Ishikawa (cell line): ENCODE results near the gene NEK10.

Experiments
- CEBPB ChIP-seq: IDR thresholded peaks from 2 replicates; pipeline ENCODE4 v1.6.1; 2012
- CREB1 ChIP-seq: IDR thresholded peaks from 2 replicates; pipeline ENCODE4 v1.6.1; 2012; ENCODE audit warnings: low read depth
- EGR1 ChIP-seq: IDR thresholded peaks from 2 replicates; pipeline ENCODE4 v1.6.1; 2012
- EP300 ChIP-seq: IDR thresholded peaks from 2 replicates; pipeline ENCODE4 v1.6.1; 2012; ENCODE audit warnings: borderline replicate concordance
- FOXM1 ChIP-seq: IDR thresholded peaks from 2 replicates; pipeline ENCODE4 v1.6.1; 2012; ENCODE audit warnings: low read depth, borderline replicate concordance
- NFIC ChIP-seq: IDR thresholded peaks from 2 replicates; pipeline ENCODE4 v1.6.1; 2012
- RAD21 ChIP-seq: IDR thresholded peaks from 2 replicates; pipeline ENCODE4 v1.6.1; 2012; ENCODE audit warnings: low read depth
- TAF1 ChIP-seq: IDR thresholded peaks from 2 replicates; pipeline ENCODE4 v1.6.1; 2012; ENCODE audit warnings: low read depth, mild to moderate bottlenecking
- TCF12 ChIP-seq: IDR thresholded peaks from 2 replicates; pipeline ENCODE4 v1.6.1; 2012; ENCODE audit warnings: low read depth
- TEAD4 ChIP-seq: IDR thresholded peaks from 2 replicates; pipeline ENCODE4 v1.6.1; 2012
- YY1 ChIP-seq: IDR thresholded peaks from 2 replicates; pipeline ENCODE4 v1.6.1; 2012; ENCODE audit warnings: low read depth
- ZBTB7A ChIP-seq: IDR thresholded peaks from 2 replicates; pipeline ENCODE4 v1.6.1; 2012; ENCODE audit warnings: low read depth
- TF ChIP-seq, protein P1 (sequence below): IDR thresholded peaks from 2 replicates; pipeline ENCODE4 v1.6.1; 2012
- TF ChIP-seq, protein P2 (sequence below): IDR thresholded peaks from 2 replicates; pipeline ENCODE4 v1.6.1; 2012; ENCODE audit warnings: low read depth, mild to moderate bottlenecking
- TF ChIP-seq, protein P3 (sequence below): IDR thresholded peaks from 2 replicates; pipeline ENCODE4 v1.6.1; 2012

The NEK10 gene

DNA sequence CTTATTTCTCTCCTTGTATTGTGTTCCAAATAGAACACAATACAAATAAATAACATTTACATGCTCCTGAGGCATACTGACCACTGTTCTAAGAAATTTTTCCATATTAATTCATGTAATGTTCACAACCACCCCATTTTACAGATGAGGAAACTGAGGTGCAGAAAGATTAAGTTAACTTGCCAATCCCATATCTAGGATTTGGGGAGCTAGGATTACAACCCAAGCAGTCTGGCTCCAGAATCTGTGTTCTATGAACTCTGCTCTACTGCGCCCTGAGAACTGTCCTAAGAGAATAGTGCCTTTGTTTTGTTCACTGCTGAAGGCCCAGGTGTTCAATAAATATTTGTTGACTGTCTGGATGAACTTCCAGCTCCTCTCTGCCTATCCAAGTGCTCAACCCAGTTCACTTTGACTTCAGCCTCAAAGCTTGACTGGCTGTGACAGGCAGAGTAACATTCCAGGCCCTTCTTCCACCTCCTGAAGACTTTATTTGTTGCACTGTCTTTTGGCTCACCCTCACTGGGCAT, 3.1 kb downstream of the NEK10 start:
- TF ChIP-seq, protein P1, sequence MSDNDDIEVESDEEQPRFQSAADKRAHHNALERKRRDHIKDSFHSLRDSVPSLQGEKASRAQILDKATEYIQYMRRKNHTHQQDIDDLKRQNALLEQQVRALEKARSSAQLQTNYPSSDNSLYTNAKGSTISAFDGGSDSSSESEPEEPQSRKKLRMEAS, result no peak
- TF ChIP-seq ZBTB7A, result no peak
- TF ChIP-seq TCF12, result no peak
- no peak for TF ChIP-seq EP300
- TF ChIP-seq TEAD4, result no peak

DNA sequence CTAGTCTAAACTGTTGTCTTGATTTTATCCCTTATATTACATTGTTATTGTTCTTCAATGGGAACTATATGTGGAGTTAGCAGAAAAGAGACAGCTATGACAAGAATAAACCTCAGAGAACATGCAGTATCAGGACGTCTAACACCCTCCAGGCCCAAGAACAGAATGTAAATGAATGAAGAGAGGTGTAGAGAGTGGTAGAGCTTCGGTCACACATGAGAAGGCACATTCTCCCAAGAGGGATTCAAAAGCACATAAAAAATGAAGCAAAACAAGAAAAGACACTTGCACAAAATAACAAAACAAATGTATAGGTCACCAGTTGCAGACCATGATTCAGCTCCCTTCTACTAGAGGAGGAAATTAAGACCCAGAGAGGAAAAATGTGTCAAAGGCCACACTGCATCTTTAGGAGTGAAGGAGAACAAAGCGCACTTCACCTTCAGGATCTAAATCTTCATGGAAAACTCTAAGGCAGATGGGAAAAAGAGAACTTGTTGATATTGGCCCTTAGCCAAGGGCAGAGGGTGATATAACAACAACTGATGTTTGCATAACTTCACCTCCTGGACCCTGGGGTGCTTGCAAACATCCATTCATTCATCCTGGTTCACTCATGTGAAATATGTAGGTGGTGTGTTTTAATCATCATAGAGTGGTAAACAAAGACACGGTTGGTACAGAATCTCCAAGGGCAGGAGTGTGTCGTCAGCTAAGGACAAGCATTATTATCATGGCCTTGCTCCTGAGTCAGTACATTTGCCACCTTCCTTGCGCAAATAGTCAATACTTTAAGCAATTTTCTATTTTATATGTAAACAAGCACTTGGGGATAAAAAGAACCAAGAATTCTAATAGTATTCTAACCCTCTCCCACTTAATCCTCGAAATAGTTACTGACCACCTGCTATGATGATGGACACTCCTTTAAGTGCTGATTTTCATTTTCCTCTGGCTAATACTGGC, 8.8 kb downstream of the NEK10 start:
- TF ChIP-seq NFIC (peak; percentile 62), TEAD4 (no peak)

DNA sequence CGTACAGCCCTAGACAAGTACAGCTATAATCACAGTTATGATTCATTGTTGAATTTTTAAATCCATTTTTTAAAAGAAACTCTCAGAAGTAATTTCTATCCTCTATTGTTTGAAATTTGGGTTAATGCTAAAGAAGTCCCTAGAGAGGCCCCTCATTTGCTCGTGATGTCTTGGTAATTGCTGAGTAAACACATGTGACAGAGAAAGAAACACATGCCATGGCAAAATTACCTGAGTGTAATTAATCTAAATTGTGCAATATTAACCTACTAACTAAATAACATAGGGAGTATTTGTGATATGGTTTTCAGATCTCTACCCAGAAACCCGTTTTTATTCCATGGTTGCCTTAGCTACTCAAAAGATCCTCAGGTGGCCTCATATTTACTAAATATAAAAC, 10.8 kb downstream of the NEK10 start:
- no peak for TF ChIP-seq YY1
- no peak for TF ChIP-seq CREB1
- TF ChIP-seq EP300, result no peak
- TF ChIP-seq EGR1, result no peak

DNA sequence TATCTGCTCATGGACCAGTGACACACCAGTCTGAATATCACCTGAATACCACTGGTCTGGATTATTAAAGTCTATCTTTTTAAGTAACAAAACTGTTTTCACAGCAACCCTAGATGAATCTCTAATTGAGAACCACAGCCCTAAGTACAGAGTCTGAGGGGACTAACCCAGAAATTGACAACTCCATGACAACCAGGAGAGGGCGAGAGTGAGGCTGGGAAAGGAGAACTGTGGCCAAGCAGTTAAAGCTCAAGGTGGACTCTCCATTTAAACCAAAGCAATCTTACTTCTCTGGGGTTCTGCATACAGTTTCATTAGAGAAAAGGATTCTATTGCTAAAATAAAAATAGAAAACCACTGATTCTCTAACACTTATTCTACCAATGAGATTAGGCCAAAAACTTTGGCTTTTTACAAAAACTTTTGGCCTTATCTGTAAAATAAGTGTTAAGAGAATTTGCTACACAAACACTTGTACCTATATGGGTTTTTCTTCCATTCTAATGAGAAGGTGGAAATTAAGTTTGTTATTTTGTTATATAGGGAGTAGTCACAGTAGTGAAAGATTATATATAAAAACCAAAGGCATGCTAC, 11.4 kb downstream of the NEK10 start:
- TF ChIP-seq TCF12 (no peak), RAD21 (peak; percentile 75)

DNA sequence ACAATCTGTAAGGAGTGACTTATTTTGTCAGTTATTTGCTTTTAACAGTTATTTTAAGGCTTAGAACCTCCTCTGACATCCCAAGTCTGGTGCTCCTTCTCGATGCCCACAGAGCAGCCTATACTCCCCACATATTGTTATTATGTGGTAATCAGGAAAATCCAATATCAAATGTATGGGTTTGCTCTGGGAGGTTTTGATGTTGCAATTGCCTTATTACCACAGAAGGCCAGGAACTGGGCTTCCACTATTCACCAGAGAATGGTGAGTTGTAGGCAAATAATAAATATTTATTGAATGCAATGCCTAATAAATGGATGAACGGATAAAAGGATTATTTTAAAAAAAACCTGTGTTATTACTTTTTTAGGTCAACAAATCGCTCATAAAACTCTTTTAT, 12.2 kb downstream of the NEK10 start:
- TF ChIP-seq, protein P1, result no peak
- TF ChIP-seq NFIC (no peak), RAD21 (no peak), CEBPB (no peak), TCF12 (no peak), ZBTB7A (no peak), TEAD4 (no peak), CREB1 (no peak), EP300 (no peak)
- TF ChIP-seq, protein P2, sequence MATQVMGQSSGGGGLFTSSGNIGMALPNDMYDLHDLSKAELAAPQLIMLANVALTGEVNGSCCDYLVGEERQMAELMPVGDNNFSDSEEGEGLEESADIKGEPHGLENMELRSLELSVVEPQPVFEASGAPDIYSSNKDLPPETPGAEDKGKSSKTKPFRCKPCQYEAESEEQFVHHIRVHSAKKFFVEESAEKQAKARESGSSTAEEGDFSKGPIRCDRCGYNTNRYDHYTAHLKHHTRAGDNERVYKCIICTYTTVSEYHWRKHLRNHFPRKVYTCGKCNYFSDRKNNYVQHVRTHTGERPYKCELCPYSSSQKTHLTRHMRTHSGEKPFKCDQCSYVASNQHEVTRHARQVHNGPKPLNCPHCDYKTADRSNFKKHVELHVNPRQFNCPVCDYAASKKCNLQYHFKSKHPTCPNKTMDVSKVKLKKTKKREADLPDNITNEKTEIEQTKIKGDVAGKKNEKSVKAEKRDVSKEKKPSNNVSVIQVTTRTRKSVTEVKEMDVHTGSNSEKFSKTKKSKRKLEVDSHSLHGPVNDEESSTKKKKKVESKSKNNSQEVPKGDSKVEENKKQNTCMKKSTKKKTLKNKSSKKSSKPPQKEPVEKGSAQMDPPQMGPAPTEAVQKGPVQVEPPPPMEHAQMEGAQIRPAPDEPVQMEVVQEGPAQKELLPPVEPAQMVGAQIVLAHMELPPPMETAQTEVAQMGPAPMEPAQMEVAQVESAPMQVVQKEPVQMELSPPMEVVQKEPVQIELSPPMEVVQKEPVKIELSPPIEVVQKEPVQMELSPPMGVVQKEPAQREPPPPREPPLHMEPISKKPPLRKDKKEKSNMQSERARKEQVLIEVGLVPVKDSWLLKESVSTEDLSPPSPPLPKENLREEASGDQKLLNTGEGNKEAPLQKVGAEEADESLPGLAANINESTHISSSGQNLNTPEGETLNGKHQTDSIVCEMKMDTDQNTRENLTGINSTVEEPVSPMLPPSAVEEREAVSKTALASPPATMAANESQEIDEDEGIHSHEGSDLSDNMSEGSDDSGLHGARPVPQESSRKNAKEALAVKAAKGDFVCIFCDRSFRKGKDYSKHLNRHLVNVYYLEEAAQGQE, result no peak
- TF ChIP-seq, protein P3, sequence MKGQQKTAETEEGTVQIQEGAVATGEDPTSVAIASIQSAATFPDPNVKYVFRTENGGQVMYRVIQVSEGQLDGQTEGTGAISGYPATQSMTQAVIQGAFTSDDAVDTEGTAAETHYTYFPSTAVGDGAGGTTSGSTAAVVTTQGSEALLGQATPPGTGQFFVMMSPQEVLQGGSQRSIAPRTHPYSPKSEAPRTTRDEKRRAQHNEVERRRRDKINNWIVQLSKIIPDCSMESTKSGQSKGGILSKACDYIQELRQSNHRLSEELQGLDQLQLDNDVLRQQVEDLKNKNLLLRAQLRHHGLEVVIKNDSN, result no peak

DNA sequence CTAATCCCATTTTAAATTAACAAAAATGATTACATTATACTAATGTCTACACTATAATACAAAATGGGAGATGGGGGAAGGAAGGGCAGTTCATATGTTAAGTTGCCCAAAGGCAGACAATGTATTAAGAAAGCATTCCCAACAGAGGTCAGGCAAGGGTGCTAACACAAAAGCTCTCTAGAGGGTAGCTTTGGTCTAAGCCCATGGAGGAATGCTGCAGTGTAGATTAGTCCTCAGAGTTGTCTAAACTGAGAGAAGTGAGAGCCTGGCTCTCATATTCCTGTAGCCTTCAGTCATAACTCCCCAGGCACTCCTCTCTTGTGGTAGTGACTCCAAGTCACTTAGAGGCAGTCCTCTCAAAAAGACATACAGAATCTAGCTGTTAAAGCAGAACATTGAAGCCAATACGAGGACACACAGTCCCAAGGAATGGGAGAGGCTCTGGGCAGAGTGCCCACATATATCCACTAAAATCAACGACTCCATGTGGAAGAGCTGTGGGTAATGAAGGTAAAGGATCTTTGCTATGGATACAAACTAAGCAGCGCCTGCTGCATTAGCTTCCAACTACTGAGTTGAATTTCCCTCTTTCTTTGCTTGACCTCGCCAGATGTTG, 14.5 kb downstream of the NEK10 start:
- TF ChIP-seq, protein P1, result no peak
- TF ChIP-seq CEBPB (no peak), RAD21 (no peak), EP300 (no peak), FOXM1 (no peak), TAF1 (no peak)

DNA sequence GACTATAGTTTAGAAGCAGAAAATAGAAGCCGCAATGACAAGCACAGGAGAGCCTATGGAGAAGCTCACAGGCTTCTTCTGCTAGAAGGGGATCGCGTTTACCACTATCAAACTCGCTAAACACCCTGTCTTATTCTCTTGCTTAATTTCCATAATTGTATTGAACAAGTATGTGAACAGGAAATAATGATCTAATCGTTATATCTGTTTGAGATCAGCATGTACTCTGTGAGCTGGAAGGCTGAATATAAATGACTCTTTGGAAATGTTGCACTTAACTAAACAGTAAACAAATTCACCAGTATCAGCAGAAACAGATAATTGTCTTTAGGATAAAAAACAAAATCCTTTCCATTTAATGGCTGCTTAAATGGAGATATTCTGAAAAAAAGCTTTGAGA, 15.0 kb downstream of the NEK10 start:
- TF ChIP-seq, protein P3, result no peak
- TF ChIP-seq FOXM1 (no peak), CREB1 (no peak), ZBTB7A (no peak), RAD21 (no peak), TAF1 (no peak), YY1 (no peak), CEBPB (no peak), EGR1 (no peak)
- TF ChIP-seq, protein P1, result no peak
